Hepatocyte (in vitro differentiated cells): ENCODE data around the gene CLECL1.
"Not testable (repeated sequence)": the region's sequence is repeated elsewhere in the genome, so short reads cannot be mapped to it uniquely, and the experiment has no call there.

Experiments used
- CTCF ChIP-seq: fragments of 200-600 bp; sonication (generic); IDR thresholded peaks from 2 replicates; pipeline ENCODE4 v1.5.1; 2016; ENCODE audit warnings: antibody characterized with exemption, mild to moderate bottlenecking; ENCODE audit not compliant: poor library complexity
- EZH2phosphoT487 ChIP-seq: fragments of 200-600 bp; sonication (generic); IDR thresholded peaks from one replicate; pipeline ENCODE4 v1.6.1; 2018; ENCODE audit warnings: antibody characterized with exemption, mild to moderate bottlenecking, low read depth, moderate library complexity; ENCODE audit not compliant: unreplicated experiment, severe bottlenecking

- not testable (repeated sequence) for TF ChIP-seq CTCF, EZH2phosphoT487
These were observed 37.2 kb downstream of the CLECL1 start for GRCh38 chr12:9695661-9696060.
